ENCODE results near the gene LRP8.

GRCh38 chr1:53294567-53294966, 33.3 kb downstream of the LRP8 start:
- TF ChIP-seq CTCF (IDR thresholded peaks at IDR 0.05) (no peak), POLR2A (IDR thresholded peaks at IDR 0.05) (no peak)
